ENCODE measurements around the gene SLC25A45.
A peak's percentile ranks its signal among the peaks of the same experiment; 100 is the strongest.

SLC25A45 gene

DNA sequence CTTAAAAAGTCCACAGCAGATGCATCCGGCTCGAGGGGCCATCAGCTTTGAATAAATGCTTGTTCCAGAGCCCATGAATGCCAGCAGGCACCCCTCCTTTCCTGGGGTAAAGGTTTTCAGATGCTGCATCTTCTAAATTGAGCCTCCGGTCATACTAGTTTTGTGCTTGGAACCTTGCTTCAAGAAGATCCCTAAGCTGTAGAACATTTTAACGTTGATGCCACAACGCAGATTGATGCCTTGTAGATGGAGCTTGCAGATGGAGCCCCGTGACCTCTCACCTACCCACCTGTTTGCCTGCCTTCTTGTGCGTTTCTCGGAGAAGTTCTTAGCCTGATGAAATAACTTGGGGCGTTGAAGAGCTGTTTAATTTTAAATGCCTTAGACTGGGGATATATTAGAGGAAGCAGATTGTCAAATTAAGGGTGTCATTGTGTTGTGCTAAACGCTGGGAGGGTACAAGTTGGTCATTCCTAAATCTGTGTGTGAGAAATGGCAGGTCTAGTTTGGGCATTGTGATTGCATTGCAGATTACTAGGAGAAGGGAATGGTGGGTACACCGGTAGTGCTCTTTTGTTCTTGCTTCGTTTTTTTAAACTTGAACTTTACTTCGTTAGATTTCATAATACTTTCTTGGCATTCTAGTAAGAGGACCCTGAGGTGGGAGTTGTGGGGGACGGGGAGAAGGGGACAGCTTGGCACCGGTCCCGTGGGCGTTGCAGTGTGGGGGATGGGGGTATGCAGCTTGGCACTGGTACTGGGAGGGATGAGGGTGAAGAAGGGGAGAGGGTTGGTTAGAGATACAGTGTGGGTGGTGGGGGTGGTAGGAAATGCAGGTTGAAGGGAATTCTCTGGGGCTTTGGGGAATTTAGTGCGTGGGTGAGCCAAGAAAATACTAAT, 42.0 kb upstream of the SLC25A45 start:
- TF ChIP-seq, protein P1, sequence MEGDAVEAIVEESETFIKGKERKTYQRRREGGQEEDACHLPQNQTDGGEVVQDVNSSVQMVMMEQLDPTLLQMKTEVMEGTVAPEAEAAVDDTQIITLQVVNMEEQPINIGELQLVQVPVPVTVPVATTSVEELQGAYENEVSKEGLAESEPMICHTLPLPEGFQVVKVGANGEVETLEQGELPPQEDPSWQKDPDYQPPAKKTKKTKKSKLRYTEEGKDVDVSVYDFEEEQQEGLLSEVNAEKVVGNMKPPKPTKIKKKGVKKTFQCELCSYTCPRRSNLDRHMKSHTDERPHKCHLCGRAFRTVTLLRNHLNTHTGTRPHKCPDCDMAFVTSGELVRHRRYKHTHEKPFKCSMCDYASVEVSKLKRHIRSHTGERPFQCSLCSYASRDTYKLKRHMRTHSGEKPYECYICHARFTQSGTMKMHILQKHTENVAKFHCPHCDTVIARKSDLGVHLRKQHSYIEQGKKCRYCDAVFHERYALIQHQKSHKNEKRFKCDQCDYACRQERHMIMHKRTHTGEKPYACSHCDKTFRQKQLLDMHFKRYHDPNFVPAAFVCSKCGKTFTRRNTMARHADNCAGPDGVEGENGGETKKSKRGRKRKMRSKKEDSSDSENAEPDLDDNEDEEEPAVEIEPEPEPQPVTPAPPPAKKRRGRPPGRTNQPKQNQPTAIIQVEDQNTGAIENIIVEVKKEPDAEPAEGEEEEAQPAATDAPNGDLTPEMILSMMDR (IDR thresholded peaks at IDR 0.05; ENCODE audit: control insufficient read depth, extremely low read depth, insufficient read depth) = no peak
- H3K4me3 ChIP-seq (ENCODE audit: low read depth, low read length) = peak overlapping the region; percentile 86
- DNase-seq (ENCODE audit: low read depth) = no peak

DNA sequence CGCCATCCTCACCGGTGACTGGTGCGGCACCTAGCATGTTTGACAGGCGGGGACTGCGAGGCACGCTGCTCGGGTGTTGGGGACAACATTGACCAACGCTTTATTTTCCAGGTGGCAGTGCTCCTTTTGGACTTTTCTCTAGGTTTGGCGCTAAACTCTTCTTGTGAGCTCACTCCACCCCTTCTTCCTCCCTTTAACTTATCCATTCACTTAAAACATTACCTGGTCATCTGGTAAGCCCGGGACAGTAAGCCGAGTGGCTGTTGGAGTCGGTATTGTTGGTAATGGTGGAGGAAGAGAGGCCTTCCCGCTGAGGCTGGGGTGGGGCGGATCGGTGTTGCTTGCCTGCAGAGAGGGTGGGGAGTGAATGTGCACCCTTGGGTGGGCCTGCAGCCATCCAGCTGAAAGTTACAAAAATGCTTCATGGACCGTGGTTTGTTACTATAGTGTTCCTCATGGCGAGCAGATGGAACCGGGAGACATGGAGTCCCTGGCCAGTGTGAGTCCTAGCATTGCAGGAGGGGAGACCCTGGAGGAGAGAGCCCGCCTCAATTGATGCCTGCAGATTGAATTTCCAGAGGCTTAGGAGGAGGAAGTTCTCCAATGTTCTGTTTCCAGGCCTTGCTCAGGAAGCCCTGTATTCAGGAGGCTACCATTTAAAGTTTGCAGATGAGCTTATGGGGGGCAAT, 41.2 kb upstream of the SLC25A45 start:
- TF ChIP-seq, protein P1 (IDR thresholded peaks at IDR 0.05; ENCODE audit: control insufficient read depth, extremely low read depth, insufficient read depth) = no peak
- no peak for DNase-seq (ENCODE audit: low read depth)
- peak overlapping the region; percentile 86 for H3K4me3 ChIP-seq (ENCODE audit: low read depth, low read length)

DNA sequence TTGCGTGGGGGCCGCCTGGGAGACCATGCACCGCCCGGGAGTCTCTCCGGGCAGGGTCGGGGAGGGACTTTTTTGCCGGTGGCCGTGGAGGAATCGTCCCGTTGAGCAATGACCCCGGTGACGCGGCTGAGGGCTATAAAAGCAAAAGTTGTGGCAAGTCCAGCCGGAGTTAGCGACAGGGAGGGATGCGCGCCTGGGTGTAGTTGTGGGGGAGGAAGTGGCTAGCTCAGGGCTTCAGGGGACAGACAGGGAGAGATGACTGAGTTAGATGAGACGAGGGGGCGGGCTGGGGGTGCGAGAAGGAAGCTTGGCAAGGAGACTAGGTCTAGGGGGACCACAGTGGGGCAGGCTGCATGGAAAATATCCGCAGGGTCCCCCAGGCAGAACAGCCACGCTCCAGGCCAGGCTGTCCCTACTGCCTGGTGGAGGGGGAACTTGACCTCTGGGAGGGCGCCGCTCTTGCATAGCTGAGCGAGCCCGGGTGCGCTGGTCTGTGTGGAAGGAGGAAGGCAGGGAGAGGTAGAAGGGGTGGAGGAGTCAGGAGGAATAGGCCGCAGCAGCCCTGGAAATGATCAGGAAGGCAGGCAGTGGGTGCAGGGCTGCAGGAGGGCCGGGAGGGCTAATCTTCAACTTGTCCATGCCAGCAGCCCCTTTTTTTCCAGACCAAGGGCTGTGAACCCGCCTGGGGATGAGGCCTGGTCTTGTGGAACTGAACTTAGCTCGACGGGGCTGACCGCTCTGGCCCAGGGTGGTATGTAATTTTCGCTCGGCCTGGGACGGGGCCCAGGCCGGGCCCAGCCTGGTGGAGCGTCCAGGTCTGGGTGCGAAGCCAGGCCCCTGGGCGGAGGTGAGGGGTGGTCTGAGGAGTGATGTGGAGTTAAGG, 40.4 kb upstream of the SLC25A45 start, which contains the start of gene NEAT1:
Gene NEAT1 (plus strand): TSS at position 166 of the 883 bp plus-strand sequence.
- peak; percentile 75 for DNase-seq (ENCODE audit: low read depth)
- TF ChIP-seq, protein P1 (IDR thresholded peaks at IDR 0.05; ENCODE audit: control insufficient read depth, extremely low read depth, insufficient read depth) = no peak
- peak within 1 kb of the TSS; percentile 86 for H3K4me3 ChIP-seq (ENCODE audit: low read depth, low read length)

DNA sequence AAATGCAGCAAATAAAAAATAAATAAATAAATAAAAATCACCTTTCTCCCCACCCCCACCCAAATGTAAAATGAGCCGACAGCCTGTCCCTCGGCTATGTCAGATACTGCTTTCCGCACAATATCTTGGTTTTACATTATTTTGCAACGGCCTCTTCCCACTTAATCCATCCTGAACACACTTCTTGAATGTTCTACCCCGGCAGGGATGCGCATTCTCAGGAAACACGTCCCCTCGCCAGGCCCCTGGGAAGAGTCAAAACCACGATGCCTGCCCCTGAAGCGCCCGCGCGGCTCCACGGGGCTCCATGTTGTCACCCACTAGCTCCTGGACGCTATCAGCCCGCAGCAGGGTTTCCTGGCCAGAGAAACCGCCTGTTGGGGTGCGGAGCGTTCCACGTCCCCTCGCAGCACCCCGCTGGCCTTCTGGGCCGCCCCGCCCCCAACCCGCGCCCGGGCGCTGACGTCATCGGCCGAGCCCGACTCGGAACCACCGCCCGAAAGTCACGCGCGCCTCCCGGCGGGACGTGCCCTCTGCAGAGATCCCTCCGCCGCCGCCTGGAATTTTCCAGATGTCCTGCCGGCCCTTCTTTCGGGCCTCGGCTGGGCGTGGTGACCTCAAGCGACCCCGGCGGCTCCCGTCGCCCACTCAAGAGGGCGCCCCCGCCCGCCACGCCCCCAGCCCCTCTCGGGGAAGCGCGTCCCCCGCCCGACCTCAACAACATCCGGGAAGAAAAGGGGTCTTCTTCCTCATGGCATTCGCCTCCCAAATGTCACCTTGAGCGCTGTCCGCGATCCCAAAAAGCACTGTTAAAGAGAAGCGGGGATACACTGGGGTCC, 39.6 kb upstream of the SLC25A45 start:
- peak; percentile 90 for DNase-seq (ENCODE audit: low read depth)
- peak overlapping the region; percentile 86 for H3K4me3 ChIP-seq (ENCODE audit: low read depth, low read length)
- TF ChIP-seq, protein P1 (IDR thresholded peaks at IDR 0.05; ENCODE audit: control insufficient read depth, extremely low read depth, insufficient read depth) = no peak

DNA sequence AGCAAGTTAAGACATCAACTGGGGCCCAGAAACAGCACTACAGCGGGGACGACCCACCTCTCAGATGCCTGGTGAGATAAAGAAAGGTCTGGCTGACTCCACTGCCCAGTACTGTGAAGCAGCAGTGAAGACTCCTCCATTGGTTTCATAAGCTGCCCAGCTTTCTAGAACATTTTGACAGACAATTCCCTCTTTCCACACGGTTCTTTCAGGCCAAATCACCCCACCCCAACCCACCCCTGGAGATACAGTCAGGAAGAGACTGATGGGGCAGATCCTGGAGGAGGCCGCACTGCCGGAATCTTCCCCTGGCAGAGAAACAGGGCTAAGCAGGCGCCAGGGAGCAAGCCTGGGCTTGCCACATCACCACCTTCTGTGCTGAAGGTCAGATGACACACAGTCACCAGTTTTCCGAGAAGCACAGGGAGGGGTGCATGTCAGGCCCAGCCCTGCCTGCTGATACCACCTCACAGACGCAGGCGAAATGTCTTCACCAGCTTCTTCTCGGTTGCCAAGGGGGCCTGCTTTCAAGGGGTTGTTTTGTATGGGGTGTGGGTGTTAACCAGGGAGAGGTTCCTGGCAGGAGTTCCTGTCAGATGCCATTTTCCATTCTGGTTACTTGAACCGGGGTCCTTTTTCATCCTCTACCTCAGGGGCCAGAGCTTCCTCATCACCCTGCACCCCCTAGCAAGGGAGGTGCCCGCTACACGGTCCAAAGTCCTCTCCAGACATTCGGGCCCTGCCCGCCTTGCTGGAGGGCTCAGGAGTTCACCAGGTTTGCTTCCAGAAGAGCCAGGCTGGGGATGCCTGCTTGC, 38.7 kb upstream of the SLC25A45 start:
- TF ChIP-seq, protein P1 (IDR thresholded peaks at IDR 0.05; ENCODE audit: control insufficient read depth, extremely low read depth, insufficient read depth) = no peak
- H3K4me3 ChIP-seq (ENCODE audit: low read depth, low read length) = peak overlapping the region; percentile 86
- DNase-seq (ENCODE audit: low read depth) = peak; percentile 95

All from LNCaP clone FGC (cell line).